Kasumi-1 (cell line): ENCODE measurements around the gene C6orf58.
A peak's percentile ranks its signal among the peaks of the same experiment; 100 is the strongest.
"Not testable (repeated sequence)": the region's sequence is repeated elsewhere in the genome, so short reads cannot be mapped to it uniquely, and the experiment has no call there.

Source experiments
- DNase-seq, 2 experiments: peaks; one replicate each; lab custom pipeline; 2025; lab: John Stamatoyannopoulos, UW

C6orf58 gene

GRCh38 chr6:127590344-127590743 is 13.4 kb downstream of the C6orf58 start:
- DNase-seq = no peak

- DNase-seq = no peak
Measured at GRCh38 chr6:127592964-127593363, 16.0 kb downstream of the C6orf58 start.

- not testable (repeated sequence) for DNase-seq
Measured at GRCh38 chr6:127593456-127593855, 16.5 kb downstream of the C6orf58 start.

- peak; percentile 62 to 75 for DNase-seq
Measured at GRCh38 chr6:127606131-127606562, 29.2 kb downstream of the C6orf58 start.

- no peak for DNase-seq
Measured at GRCh38 chr6:127608554-127609270, 31.7 kb downstream of the C6orf58 start.

GRCh38 chr6:127618729-127619128 is 41.8 kb downstream of the C6orf58 start:
- DNase-seq = no peak

GRCh38 chr6:127630800-127631199 is 53.8 kb downstream of the C6orf58 start:
- DNase-seq = no peak

- DNase-seq = no peak
Measured at GRCh38 chr6:127634178-127634577, 57.2 kb downstream of the C6orf58 start.

GRCh38 chr6:127635091-127635490 is 58.1 kb downstream of the C6orf58 start:
- DNase-seq = no peak

GRCh38 chr6:127637830-127638409 is 60.9 kb downstream of the C6orf58 start:
- DNase-seq = no peak
